HepG2 (cell line): ENCODE measurements around the gene ARL4D. TPM values are rescaled to one million over a fixed set of nuclear protein-coding genes. Genes with fewer than 3 reads are reported as not detected.

Experiments
- GLI4 ChIP-seq: sonication (generic); formaldehyde crosslinking; IDR thresholded peaks from 2 replicates; pipeline ENCODE4 v1.5.1; 2020; ENCODE audit warnings: missing genetic modification reagents, mild to moderate bottlenecking, moderate library complexity, borderline replicate concordance
- JUNB ChIP-seq: sonication (generic); formaldehyde crosslinking; IDR thresholded peaks from 2 replicates; pipeline ENCODE4 v1.8.0; 2022; ENCODE audit warnings: missing genetic modification reagents, mild to moderate bottlenecking, borderline replicate concordance
- KAT8 ChIP-seq: IDR thresholded peaks from 2 replicates; pipeline ENCODE4 v1.6.1; 2016; ENCODE audit warnings: missing genetic modification reagents, missing compliant biosample characterization
- MIER3 ChIP-seq: IDR thresholded peaks from 2 replicates; pipeline ENCODE4 v1.6.1; 2016; ENCODE audit warnings: missing compliant biosample characterization, borderline replicate concordance
- PRMT3 ChIP-seq: sonication (generic); formaldehyde crosslinking; IDR thresholded peaks from 2 replicates; pipeline ENCODE4 v1.8.1; 2022; ENCODE audit warnings: low read depth, mild to moderate bottlenecking, moderate library complexity, missing genetic modification reagents, borderline replicate concordance
- PRPF4 ChIP-seq: fragments of 200-400 bp; formaldehyde crosslinking; IDR thresholded peaks from 2 replicates; pipeline ENCODE4 v1.6.1; 2016; ENCODE audit warnings: low read length, low read depth; ENCODE audit not compliant: poor library complexity, severe bottlenecking
- SRSF4 ChIP-seq: fragments of 200-400 bp; formaldehyde crosslinking; IDR thresholded peaks from one replicate; pipeline ENCODE4 v1.6.1; 2018; ENCODE audit warnings: mild to moderate bottlenecking, low read depth, low read length, moderate library complexity; ENCODE audit not compliant: poor library complexity, severe bottlenecking
- SRSF9 ChIP-seq: fragments of 200-400 bp; formaldehyde crosslinking; IDR thresholded peaks from 2 replicates; pipeline ENCODE4 v1.6.1; 2018; ENCODE audit warnings: borderline replicate concordance, mild to moderate bottlenecking, low read depth, low read length; ENCODE audit not compliant: insufficient read depth, poor library complexity, severe bottlenecking
- ZNF143 ChIP-seq: sonication (generic); formaldehyde crosslinking; IDR thresholded peaks from 2 replicates; pipeline ENCODE4 v1.4.0; 2020; ENCODE audit warnings: missing genetic modification reagents
- ZNF225 ChIP-seq: sonication (generic); formaldehyde crosslinking; IDR thresholded peaks from 2 replicates; pipeline ENCODE4 v1.4.0; 2020; ENCODE audit warnings: mild to moderate bottlenecking, missing genetic modification reagents
- ZNF274 ChIP-seq: sonication (generic); formaldehyde crosslinking; IDR thresholded peaks from 2 replicates; pipeline ENCODE4 v1.5.1; 2020; ENCODE audit warnings: mild to moderate bottlenecking, missing genetic modification reagents
- ZNF317 ChIP-seq: sonication (generic); formaldehyde crosslinking; IDR thresholded peaks from 2 replicates; pipeline ENCODE4 v1.5.0; 2020; ENCODE audit warnings: mild to moderate bottlenecking, missing genetic modification reagents
- ZNF44 ChIP-seq: sonication (generic); formaldehyde crosslinking; IDR thresholded peaks from 2 replicates; pipeline ENCODE4 v1.5.1; 2020; ENCODE audit warnings: mild to moderate bottlenecking, missing genetic modification reagents
- ZNF564 ChIP-seq: sonication (generic); formaldehyde crosslinking; IDR thresholded peaks from 2 replicates; pipeline ENCODE4 v1.8.1; 2023; ENCODE audit warnings: mild to moderate bottlenecking, missing genetic modification reagents
- ZNF607 ChIP-seq: sonication (generic); formaldehyde crosslinking; IDR thresholded peaks from 2 replicates; pipeline ENCODE4 v1.5.1; 2020; ENCODE audit warnings: missing genetic modification reagents, mild to moderate bottlenecking, borderline replicate concordance
- polyA plus RNA-seq, 8 experiments: library from polyadenylated mRNA; depleted of rRNA in 3 of 8; stranded (reverse) in 7 of 8; unstranded in 1 of 8; fragments of >200 nt; fragmentation: Illumina TruSeq in 4 of 8; extraction: Trizol in 4 of 8; gene quantifications; 2 replicates each; pipeline versions ENCODE4 v1.2.1 to v1.2.3, GENCODE V29; 2011 to 2016; ENCODE audit warnings: low read depth in 4 of 8, missing spikeins in 1 of 8, mixed read lengths in 1 of 8; ENCODE audit not compliant: insufficient read depth in 1 of 8
- total RNA-seq, 5 experiments: library from RNA; depleted of rRNA; stranded (reverse); fragments of >200 nt; fragmentation: Illumina TruSeq; extraction: Trizol; gene quantifications; 2 replicates each; pipeline ENCODE4 v1.2.3, GENCODE V29; 2016; ENCODE audit warnings: low read depth in 1 of 5
- TF ChIP-seq, protein P1 (sequence below): sonication (generic); formaldehyde crosslinking; IDR thresholded peaks from 2 replicates; pipeline ENCODE4 v1.4.0; 2020; ENCODE audit warnings: mild to moderate bottlenecking, low read depth, missing genetic modification reagents
- TF ChIP-seq, protein P2 (sequence below): sonication (generic); formaldehyde crosslinking; IDR thresholded peaks from 2 replicates; pipeline ENCODE4 v1.8.0; 2023; ENCODE audit warnings: mild to moderate bottlenecking, missing genetic modification reagents
- TF ChIP-seq, protein P3 (sequence below): IDR thresholded peaks from 2 replicates; pipeline ENCODE4 v1.6.1; 2016; ENCODE audit warnings: missing compliant biosample characterization, missing genetic modification reagents, borderline replicate concordance

ARL4D gene
- total and polyA plus RNA-seq, 2 of the 13 experiments (the other 11 are each of a cell fraction or from before 2014, with no cell fraction given) = 9.0 to 25.9 TPM

DNA sequence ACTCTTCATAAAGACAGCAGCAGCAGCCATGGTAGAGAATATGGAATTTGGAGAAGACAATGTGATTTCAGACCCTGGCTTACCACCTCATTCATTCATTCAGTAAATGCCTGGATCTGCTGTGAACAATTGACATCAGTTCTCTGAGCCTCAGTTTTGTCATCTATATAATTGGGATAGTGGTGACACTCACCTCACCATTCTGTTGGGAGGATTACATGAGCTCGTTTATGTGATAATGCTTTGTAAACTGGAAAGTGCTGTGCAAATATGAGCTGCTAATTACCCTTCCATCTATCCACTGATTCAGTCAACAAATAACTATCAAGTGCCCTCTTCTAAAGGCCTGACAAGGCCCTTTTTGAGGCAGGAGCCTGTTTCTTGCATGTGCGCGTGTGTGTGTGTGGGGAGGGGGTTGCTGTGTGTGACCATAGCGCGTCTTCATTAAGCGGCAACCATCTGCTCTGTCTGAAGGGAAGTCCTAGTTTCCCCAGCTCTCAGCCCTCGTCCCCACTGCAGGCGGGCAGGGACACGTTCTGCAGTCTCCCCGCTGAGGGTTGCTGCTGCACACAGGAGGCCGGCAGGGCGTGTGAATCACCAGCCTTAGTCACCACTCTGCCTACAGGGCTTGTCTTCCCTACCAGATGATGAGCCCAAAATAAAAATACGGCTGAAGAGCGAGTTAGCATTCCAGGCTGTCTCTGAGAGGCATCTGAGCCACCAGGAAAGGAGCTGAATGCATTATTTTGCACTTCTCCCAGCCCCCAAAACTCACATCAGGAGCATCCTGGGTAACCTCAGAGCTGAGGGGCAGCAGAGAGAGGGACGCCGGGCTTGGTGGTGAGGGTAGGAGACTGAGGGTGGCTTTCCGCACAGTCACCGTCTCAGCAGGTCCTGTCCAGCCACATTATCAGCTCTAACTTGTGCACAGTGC lies 19.9 kb downstream of the ARL4D start (continued):
- TF ChIP-seq SRSF4 (no peak), ZNF274 (CRISPR knock-in tag) (peak; percentile 54; the same call in 1 of the 2 replicates), ZNF564 (CRISPR knock-in tag) (no peak), JUNB (CRISPR knock-in tag) (0 out of 2 replicates have a peak, but pooled peaks have one; percentile 38), GLI4 (CRISPR knock-in tag) (no peak), PRMT3 (CRISPR knock-in tag) (no peak), MIER3 (0 out of 2 replicates have a peak, but pooled peaks have one; percentile 36), ZNF225 (CRISPR knock-in tag) (peak; percentile 55), PRPF4 (no peak), ZNF143 (0 out of 2 replicates have a peak, but pooled peaks have one; percentile 5), SRSF9 (no peak), ZNF317 (no peak), KAT8 (no peak), ZNF607 (CRISPR knock-in tag) (0 out of 2 replicates have a peak, but pooled peaks have one; percentile 51), ZNF44 (CRISPR knock-in tag) (0 out of 2 replicates have a peak, but pooled peaks have one; percentile 78)
- TF ChIP-seq, protein P1, sequence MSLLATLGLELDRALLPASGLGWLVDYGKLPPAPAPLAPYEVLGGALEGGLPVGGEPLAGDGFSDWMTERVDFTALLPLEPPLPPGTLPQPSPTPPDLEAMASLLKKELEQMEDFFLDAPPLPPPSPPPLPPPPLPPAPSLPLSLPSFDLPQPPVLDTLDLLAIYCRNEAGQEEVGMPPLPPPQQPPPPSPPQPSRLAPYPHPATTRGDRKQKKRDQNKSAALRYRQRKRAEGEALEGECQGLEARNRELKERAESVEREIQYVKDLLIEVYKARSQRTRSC (CRISPR knock-in tag) = 0 out of 2 replicates have a peak, but pooled peaks have one; percentile 22
- TF ChIP-seq, protein P2, sequence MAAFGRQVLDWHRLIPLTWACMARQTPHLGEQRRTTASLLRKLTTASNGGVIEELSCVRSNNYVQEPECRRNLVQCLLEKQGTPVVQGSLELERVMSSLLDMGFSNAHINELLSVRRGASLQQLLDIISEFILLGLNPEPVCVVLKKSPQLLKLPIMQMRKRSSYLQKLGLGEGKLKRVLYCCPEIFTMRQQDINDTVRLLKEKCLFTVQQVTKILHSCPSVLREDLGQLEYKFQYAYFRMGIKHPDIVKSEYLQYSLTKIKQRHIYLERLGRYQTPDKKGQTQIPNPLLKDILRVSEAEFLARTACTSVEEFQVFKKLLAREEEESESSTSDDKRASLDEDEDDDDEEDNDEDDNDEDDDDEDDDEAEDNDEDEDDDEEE (CRISPR knock-in tag) = 0 out of 2 replicates have a peak, but pooled peaks have one; percentile 25
- TF ChIP-seq, protein P3, sequence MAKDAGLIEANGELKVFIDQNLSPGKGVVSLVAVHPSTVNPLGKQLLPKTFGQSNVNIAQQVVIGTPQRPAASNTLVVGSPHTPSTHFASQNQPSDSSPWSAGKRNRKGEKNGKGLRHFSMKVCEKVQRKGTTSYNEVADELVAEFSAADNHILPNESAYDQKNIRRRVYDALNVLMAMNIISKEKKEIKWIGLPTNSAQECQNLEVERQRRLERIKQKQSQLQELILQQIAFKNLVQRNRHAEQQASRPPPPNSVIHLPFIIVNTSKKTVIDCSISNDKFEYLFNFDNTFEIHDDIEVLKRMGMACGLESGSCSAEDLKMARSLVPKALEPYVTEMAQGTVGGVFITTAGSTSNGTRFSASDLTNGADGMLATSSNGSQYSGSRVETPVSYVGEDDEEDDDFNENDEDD = peak; percentile 76; the same call in 1 of the 2 replicates
